GM19099 (cell line): ENCODE data around the gene SAAL1.
A peak's percentile ranks its signal among the peaks of the same experiment; 100 is the strongest.

ENCODE experiments used
- POLR2A ChIP-seq: IDR thresholded peaks from 3 replicates; pipeline ENCODE4 v1.6.1; 2011; ENCODE audit warnings: low read depth; ENCODE audit not compliant: insufficient read length; ENCODE audit errors: extremely low read depth

The SAAL1 gene, protein sequence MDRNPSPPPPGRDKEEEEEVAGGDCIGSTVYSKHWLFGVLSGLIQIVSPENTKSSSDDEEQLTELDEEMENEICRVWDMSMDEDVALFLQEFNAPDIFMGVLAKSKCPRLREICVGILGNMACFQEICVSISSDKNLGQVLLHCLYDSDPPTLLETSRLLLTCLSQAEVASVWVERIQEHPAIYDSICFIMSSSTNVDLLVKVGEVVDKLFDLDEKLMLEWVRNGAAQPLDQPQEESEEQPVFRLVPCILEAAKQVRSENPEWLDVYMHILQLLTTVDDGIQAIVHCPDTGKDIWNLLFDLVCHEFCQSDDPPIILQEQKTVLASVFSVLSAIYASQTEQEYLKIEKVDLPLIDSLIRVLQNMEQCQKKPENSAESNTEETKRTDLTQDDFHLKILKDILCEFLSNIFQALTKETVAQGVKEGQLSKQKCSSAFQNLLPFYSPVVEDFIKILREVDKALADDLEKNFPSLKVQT

GRCh38 chr11:18105802-18106574, at the start of gene SAAL1:
SAAL1 (minus strand) TSS chr11:18106082; CDS start chr11:18106041, 41 bp downstream.
- TF ChIP-seq POLR2A = peak; percentile 87

GRCh38 chr11:18151581-18151980, 45.7 kb upstream of the SAAL1 start:
- no peak for TF ChIP-seq POLR2A

GRCh38 chr11:18145837-18146236, 40.0 kb upstream of the SAAL1 start:
- no peak for TF ChIP-seq POLR2A

DNA sequence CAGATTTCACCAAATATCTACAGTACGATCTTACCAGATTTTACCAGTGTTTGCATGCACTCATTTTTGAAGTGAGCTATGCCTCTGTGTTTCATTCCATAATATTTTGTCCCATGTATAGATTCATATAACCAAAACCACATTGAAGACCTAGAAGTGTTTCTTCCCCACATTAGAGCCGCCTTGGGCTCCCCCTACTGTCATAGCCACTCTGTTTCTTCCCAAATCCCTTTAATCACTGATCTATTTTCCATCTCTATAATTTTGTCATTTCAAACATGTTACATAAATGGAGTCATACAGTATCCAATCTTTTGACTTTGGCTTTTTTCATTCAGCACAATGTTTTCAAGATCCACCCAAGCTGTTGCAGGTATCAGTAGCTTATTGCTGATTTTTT, 39.1 kb upstream of the SAAL1 start:
- TF ChIP-seq POLR2A = no peak

DNA sequence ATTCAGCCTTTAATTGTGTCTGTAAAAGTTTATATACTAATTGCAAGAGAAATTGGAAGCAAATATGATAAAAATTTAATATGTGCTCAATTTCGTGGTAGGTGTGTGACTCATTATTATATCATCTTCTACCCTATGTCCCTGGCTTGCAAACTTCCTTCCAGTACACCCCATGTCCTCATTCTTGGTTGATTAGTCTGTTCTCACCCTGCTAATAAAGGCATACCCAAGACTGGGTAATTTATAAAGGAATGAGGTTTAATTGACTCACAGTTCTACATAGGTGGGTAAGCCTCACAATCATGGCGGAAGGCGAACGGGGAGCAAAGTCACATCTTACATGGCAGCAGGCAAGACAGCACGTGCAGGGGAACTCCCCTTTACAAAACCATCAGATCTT, 38.4 kb upstream of the SAAL1 start:
- no peak for TF ChIP-seq POLR2A

DNA sequence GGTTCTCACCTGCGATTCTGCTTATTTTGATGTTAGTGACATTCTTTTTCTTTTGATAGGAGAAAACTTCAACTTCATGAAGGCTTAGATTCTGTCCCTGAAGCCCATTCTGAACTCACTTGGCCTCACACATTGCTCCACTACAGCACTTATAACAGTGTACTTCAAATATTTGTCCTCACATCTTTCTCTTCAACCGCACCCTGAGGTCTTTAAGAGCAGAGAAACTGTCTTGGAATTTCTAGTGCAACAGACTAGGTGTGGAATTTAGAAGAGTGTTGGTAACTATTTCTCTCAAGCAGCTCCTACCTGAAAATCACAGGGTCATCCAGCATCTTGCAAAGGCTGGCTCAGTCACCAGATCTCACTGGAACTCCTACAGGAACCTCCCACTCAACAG, 34.3 kb upstream of the SAAL1 start:
- no peak for TF ChIP-seq POLR2A

DNA sequence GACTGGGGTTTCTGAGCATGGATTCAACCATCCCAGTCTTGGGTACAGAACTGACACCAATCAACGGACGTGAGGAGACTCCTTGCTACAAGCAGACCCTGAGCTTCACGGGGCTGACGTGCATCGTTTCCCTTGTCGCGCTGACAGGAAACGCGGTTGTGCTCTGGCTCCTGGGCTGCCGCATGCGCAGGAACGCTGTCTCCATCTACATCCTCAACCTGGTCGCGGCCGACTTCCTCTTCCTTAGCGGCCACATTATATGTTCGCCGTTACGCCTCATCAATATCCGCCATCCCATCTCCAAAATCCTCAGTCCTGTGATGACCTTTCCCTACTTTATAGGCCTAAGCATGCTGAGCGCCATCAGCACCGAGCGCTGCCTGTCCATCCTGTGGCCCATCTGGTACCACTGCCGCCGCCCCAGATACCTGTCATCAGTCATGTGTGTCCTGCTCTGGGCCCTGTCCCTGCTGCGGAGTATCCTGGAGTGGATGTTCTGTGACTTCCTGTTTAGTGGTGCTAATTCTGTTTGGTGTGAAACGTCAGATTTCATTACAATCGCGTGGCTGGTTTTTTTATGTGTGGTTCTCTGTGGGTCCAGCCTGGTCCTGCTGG, 31.4 kb upstream of the SAAL1 start:
- TF ChIP-seq POLR2A = no peak

- no peak for TF ChIP-seq POLR2A
Observed at GRCh38 chr11:18135308-18135707, 29.4 kb upstream of the SAAL1 start.

DNA sequence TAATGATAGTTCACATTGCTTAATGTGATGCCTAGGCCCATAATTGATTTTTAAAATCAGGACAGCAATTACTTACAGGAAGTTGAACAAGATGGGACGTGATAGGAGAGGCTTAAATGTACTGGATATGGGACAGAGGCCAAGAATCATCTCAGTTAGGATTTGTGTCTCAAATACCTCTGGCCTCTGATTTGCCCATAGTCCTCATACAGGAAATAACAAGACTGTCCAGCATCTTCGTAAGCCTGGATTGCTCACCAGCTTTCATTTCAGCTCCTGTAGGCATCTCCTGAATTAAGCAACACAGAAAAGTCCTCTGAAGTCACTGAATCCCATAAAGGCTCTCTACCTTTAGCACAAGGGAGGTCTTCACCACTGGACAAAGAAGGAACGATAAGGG, 26.5 kb upstream of the SAAL1 start, which contains the start of gene MRGPRX3:
MRGPRX3 (plus strand) TSS at position 231 of the 400 bp plus-strand sequence. CDS start 4,632 bp downstream, outside the sequence.
- TF ChIP-seq POLR2A = no peak

DNA sequence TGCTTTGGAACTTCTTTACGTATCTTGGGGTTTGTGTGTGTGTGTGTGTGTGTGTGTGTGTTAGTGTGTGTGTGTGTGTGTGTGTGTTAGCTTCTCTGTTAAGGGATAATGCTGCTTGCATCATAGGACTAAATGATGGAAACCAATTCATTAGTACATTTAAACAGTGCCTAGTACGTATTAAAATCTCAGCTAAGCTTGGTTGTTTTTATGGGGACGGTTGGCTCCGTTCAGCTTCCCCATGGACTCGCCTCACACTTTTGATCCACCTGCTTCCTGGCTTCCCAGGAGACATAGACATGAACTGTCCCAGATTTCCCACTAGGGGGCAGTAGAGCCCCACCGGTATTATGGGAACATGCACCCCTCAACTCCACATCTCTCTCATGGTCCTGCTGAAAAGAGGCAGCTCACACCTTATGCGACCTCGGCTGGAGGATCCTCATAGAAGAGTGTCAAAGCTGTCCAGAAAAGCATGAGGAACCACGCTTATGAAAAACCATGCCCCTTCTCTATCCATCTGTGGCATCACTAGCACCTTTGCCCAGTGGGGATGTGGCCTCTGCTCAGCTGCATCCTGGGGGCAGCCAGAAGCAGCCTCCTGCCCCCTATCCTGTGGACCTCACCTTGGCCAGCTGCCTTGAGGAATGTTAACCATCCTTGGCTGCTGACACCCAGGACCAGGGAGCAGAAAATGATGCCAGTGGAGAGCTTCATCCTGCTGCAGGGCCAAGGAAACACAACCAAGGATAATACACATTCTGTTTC, 9.7 kb upstream of the SAAL1 start:
- TF ChIP-seq POLR2A = no peak

- no peak for TF ChIP-seq POLR2A
Observed at GRCh38 chr11:18111005-18111404, 5.1 kb upstream of the SAAL1 start.

DNA sequence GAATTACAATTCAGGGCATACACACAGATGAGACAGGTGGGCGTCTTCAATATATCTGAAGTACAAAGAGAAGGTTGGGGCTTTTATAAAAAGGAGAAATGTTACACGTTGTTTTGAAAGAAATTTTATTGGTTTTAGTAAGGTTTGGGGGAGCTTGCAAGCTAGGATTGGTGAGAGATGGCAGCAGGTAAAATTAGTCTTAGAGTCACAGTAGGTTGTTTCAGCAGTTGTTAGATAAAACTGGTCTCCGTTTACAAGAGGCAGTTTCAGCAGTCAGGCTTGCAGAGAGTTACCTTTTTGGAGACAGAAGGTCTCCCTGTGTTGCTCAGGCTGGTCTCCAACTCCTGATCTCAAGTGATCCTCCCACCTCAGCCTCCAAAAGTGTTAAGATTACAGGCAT, 2.4 kb upstream of the SAAL1 start:
- TF ChIP-seq POLR2A = no peak

GRCh38 chr11:18106688-18107087, 806 bp upstream of the SAAL1 start:
- no peak for TF ChIP-seq POLR2A

DNA sequence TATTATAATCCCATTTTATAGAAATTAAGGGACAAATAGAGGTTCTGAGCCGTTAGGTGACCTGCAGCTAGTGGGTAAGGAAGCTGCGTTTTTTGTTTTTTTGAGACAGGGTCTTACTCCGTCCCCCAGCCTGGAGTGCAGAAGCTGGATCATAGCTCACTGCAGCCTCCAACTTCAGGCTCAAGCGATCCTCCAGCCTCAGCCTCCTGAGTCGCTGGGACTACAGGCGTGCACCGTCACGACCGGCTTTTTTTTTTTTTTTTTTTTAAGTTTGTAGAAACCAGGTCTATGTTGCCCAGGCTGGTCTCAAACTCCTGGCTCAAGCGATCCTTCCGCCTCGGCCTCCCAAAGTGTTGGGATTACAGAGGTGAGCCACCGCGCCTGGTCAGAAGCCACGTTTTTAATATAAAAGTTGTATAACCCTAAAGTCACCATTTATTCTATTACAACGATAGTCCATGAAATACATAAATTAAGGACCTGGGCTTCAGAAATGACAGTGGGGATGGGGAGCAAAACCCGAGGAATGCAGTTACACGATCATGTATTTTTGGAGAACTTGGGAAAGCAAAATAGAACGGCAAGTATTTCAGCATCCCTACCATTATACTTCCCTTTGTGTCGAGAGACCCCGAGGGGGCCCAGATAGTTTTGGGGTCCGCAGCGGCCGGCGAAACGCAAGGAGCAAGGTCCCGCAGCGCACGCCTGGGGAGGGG, 638 bp downstream of the SAAL1 start:
- TF ChIP-seq POLR2A = no peak
